H1 (cell line): Measurements from ENCODE around the gene SYN1. TPM values are rescaled to one million over a fixed set of nuclear protein-coding genes. Genes with fewer than 3 reads are reported as not detected.

Experiments used
- polyA plus RNA-seq, 7 experiments: library from polyadenylated mRNA; depleted of rRNA in 3 of 7; stranded (reverse) in 5 of 7; unstranded in 2 of 7; fragments of >200 nt in 5 of 7; fragments of 200-250 nt in 2 of 7; gene quantifications; 1 replicate in 5 of 7; 2 replicates in 1 of 7; 4 replicates in 1 of 7; pipeline versions ENCODE4 v1.2.1 to v1.2.3, GENCODE V29; 2011 to 2013; ENCODE audit warnings: missing spikeins in 2 of 7, mixed read lengths in 2 of 7
- total RNA-seq: library from RNA; stranded (reverse); fragmentation: NEBNext Ultra II Directional; extraction: Animal tissue kit (Norgen Biotek cat#: 25700); gene quantifications from 2 replicates; pipeline ENCODE4 v1.2.1, GENCODE V29; 2021
- TF ChIP-seq, protein P1 (sequence below): IDR thresholded peaks from 2 replicates; pipeline ENCODE4 v1.6.1; 2011; ENCODE audit warnings: low read depth, mild to moderate bottlenecking, low read length; ENCODE audit not compliant: insufficient read depth

The SYN1 gene
- total and polyA plus RNA-seq, 2 of the 8 experiments (the other 6 are each of a cell fraction or from before 2014, with no cell fraction given), result 2.1 to 14.1 TPM

DNA sequence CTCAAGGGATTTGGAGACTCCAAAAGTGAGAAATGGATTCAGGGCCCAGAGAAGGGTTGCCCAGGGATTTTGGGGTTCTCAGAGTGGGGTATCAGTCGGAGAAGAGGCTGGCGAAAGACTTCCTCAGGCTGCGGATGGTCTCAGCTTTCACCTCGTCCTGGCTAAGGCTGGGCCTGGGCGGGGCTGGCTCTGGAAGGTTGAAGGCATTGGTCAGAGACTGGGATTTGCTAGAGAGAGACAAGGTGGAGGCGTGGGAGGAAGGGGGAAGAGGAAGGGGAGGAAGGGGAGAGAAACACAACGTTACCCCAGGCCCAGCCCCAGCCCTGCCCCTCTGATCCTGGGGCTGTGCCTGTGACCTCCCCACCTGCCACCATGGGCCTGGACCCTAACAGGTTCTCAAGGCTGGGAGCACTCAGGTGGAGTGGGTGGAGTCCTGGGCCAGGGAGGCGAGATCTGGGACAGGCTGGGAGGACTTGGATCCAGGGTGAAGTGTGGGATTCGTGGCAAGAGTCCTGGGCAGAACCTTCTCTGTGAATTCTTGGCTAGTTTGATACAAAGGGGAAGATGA lies 46.8 kb downstream of the SYN1 start (continued):
- TF ChIP-seq, protein P1, sequence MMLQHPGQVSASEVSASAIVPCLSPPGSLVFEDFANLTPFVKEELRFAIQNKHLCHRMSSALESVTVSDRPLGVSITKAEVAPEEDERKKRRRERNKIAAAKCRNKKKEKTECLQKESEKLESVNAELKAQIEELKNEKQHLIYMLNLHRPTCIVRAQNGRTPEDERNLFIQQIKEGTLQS, result no peak
